ENCODE results near the gene GIPC2. TPM values are rescaled to one million over a fixed set of nuclear protein-coding genes. Genes with fewer than 3 reads are reported as not detected.

Gene GIPC2
- total RNA-seq, 1 donor from 2014 or later: 2.9 TPM

DNA sequence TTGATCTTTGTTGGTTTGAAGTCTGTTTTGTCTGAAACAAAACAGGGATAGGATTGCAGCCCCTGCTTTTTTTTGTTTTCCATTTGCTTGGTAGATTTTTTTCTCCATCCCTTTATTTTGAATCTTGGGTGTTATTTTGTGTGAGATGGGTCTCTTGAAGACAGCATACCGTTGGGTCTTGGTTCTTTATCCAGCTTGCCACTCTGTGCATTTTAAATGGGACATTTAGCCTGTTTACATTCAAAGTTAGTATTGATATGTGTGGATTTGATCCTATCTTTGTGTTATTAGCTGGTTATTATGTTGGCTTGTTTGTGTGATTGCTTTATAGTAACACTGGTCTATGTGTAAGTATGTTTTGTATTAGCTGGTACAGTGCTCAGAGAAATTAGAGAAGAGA is 40.9 kb downstream of the GIPC2 start:
- TF ChIP-seq, protein P1, sequence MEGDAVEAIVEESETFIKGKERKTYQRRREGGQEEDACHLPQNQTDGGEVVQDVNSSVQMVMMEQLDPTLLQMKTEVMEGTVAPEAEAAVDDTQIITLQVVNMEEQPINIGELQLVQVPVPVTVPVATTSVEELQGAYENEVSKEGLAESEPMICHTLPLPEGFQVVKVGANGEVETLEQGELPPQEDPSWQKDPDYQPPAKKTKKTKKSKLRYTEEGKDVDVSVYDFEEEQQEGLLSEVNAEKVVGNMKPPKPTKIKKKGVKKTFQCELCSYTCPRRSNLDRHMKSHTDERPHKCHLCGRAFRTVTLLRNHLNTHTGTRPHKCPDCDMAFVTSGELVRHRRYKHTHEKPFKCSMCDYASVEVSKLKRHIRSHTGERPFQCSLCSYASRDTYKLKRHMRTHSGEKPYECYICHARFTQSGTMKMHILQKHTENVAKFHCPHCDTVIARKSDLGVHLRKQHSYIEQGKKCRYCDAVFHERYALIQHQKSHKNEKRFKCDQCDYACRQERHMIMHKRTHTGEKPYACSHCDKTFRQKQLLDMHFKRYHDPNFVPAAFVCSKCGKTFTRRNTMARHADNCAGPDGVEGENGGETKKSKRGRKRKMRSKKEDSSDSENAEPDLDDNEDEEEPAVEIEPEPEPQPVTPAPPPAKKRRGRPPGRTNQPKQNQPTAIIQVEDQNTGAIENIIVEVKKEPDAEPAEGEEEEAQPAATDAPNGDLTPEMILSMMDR (IDR thresholded peaks at IDR 0.05): no peak
- H3K9me3 ChIP-seq: peaks cover 10% of the 10 kb centered on the region
- no peaks in the 10 kb centered on the region for H3K4me1 ChIP-seq
- H3K36me3 ChIP-seq: no peaks in the 10 kb centered on the region
- no peak overlapping the region for H3K27ac ChIP-seq
- H3K4me3 ChIP-seq: no peak overlapping the region
- no peak for ATAC-seq
- no peaks in the 10 kb centered on the region for H3K27me3 ChIP-seq (ENCODE audit: low read depth)
- intact Hi-C loops (cut with DNase I): no loop called here
- no peak for DNase-seq

DNA sequence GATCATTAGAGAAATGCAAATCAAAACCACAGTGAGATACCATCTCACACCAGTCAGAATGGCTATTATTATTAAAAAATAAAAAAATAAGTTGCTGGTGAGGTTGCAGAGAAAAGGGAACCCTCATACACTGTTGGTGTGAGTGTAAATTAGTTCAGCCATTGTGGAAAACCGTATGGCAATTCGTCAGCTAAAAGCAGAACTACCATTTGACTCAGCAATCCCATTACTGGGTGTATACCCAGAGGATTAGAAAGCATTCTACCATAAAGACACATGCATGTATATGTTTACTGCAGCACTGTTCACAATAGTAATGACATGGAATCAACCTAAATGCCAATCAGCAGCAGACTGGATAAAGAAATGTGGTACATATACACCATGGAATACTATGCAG is 42.2 kb downstream of the GIPC2 start:
- ATAC-seq (no peak), DNase-seq (no peak)
- intact Hi-C loops (cut with DNase I): no loop called here
- Histone ChIP-seq H3K27ac (no peak overlapping the region), H3K4me3 (no peak overlapping the region), H3K36me3 (no peaks in the 10 kb centered on the region), H3K27me3 (ENCODE audit: low read depth) (no peaks in the 10 kb centered on the region), H3K4me1 (no peaks in the 10 kb centered on the region), H3K9me3 (peaks cover 10% of the 10 kb centered on the region)
- TF ChIP-seq, protein P1 (IDR thresholded peaks at IDR 0.05): no peak

DNA sequence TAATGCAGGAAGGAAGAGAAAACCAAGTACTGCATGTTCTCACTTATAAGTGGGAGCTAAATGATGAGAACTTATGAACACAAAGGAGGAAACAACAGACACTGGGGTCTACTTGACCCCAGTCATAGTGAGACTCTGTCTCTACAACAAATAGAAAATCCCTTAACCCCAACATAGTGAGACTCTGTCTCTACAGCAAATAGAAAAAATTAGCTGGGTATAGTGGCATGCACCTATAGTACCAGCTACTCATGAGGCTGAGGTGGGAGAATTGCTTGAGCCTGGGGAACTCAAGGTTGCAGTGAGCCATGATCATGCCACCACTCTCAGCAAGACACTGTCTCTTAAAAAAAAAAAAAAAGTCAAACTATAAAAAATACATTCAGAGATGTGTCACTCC is 42.7 kb downstream of the GIPC2 start:
- no peaks in the 10 kb centered on the region for H3K27me3 ChIP-seq (ENCODE audit: low read depth)
- ATAC-seq (no peak), DNase-seq (no peak)
- H3K4me1 ChIP-seq: no peaks in the 10 kb centered on the region
- H3K9me3 ChIP-seq: peaks cover 10% of the 10 kb centered on the region
- H3K36me3 ChIP-seq: no peaks in the 10 kb centered on the region
- no peak overlapping the region for H3K27ac ChIP-seq
- TF ChIP-seq, protein P1 (IDR thresholded peaks at IDR 0.05): no peak
- no peak overlapping the region for H3K4me3 ChIP-seq
- intact Hi-C loops (cut with DNase I): no loop called here

DNA sequence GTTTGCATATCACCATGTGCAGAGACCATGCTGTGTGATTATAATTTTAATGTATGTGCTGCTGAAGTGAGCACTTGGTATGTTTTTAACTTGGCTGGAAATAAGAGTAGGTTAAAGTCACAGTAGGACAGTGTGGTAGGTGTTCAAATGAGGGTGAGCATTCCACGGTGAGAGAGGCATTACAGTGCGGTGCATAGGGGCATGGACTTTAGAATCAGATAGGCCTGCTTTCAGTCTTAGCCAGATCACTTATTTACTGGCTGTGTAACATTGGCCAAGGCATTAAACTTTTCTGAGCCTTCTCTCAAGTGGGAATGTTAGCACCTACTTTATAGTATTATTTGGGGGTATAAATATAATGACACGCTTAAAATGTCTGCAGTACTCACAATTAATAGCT is 43.2 kb downstream of the GIPC2 start:
- H3K4me1 ChIP-seq: no peaks in the 10 kb centered on the region
- H3K27me3 ChIP-seq (ENCODE audit: low read depth): no peaks in the 10 kb centered on the region
- TF ChIP-seq, protein P1 (IDR thresholded peaks at IDR 0.05): no peak
- H3K4me3 ChIP-seq: no peak overlapping the region
- ATAC-seq (no peak), DNase-seq (no peak)
- peaks cover 10% of the 10 kb centered on the region for H3K9me3 ChIP-seq
- intact Hi-C loops (cut with DNase I): no loop called here
- H3K27ac ChIP-seq: no peak overlapping the region
- H3K36me3 ChIP-seq: no peaks in the 10 kb centered on the region

DNA sequence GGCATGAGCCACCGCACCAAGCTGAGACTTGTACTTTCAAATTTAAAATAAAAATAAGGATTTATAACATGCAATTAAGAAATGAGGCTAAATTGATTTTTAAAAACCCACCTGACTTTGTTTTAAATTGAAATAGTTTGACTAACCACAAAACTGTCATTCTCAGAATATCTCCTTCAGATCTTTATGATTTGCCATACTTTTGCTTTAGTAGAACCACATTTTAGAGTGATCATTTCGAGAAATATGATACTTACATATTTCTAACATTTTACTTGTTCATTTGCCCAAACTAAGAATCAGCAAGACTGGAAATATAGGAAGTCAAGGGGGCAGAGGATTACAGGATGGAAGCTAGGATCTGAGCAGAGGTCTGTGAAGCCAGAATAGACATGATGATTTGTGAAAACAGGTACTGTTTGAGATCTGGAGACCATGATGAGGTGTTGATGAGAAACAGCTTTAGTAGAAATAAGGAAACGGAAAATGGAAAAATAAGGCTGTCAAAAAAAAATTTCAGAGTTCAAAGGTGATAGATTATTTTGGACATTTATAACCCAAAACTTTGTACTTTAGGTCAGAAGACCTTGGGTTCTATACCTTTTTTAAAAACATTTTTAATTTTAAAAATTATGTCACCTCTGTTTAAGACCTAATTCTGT is 44.8 kb downstream of the GIPC2 start:
- no peak overlapping the region for H3K4me3 ChIP-seq
- peaks cover 10% of the 10 kb centered on the region for H3K9me3 ChIP-seq
- H3K27ac ChIP-seq: no peak overlapping the region
- no peaks in the 10 kb centered on the region for H3K4me1 ChIP-seq
- intact Hi-C loops (cut with DNase I): no loop called here
- DNase-seq (no peak), ATAC-seq (no peak)
- no peaks in the 10 kb centered on the region for H3K36me3 ChIP-seq
- H3K27me3 ChIP-seq (ENCODE audit: low read depth): no peaks in the 10 kb centered on the region
- TF ChIP-seq, protein P1 (IDR thresholded peaks at IDR 0.05): no peak

Measured in lower lobe of right lung (tissue), 2 donors.